Right lobe of liver (tissue), 4 donors: Measurements from ENCODE around the gene MRPL53.

Source experiments
- POLR2A ChIP-seq: fragments of 450-650 bp; IDR thresholded peaks from one replicate; pipeline ENCODE4 v1.6.1; 2017; ENCODE audit warnings: antibody characterized with exemption, mild to moderate bottlenecking
- TF ChIP-seq, protein P1 (sequence below), 4 donors: fragments of 200-600 bp in 3 of 4; fragments of 450-650 bp in 1 of 4; IDR thresholded peaks; one replicate each; pipeline versions ENCODE4 v1.5.1 to v1.8.0; 2016 to 2022; ENCODE audit warnings: antibody characterized with exemption in 4 of 4, mild to moderate bottlenecking in 2 of 4
- donor health status: DM: no; HTN: no; CAD: no.
- donor health status: DM: no; HTN: no; CAD: no.
- donor health status: DM: no; HTN: yes; CAD: no.

DNA sequence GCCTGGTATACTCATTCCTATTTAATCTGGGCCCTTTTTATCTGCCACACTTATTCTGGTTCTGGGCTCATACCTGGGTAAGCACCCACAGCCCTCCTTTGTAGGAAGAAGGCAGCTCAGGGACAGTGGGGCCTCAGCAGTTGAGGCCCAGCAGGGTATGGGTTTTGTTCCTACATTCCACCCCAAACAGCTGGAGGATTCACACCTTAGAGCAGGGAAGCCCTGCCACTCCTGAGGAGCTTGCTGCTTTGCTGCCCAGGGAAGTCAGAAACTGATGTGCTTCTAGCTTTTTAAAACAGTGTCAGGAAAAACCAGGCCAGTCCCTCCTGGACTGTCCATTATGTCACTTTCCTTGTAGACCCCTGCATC lies 28.1 kb upstream of the MRPL53 start:
- no peak for TF ChIP-seq POLR2A
- TF ChIP-seq, protein P1, sequence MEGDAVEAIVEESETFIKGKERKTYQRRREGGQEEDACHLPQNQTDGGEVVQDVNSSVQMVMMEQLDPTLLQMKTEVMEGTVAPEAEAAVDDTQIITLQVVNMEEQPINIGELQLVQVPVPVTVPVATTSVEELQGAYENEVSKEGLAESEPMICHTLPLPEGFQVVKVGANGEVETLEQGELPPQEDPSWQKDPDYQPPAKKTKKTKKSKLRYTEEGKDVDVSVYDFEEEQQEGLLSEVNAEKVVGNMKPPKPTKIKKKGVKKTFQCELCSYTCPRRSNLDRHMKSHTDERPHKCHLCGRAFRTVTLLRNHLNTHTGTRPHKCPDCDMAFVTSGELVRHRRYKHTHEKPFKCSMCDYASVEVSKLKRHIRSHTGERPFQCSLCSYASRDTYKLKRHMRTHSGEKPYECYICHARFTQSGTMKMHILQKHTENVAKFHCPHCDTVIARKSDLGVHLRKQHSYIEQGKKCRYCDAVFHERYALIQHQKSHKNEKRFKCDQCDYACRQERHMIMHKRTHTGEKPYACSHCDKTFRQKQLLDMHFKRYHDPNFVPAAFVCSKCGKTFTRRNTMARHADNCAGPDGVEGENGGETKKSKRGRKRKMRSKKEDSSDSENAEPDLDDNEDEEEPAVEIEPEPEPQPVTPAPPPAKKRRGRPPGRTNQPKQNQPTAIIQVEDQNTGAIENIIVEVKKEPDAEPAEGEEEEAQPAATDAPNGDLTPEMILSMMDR (IDR thresholded peaks at IDR 0.05), result no peak
